Ectodermal cell (in vitro differentiated cells): ENCODE measurements around the gene P3H2.
"Not testable (repeated sequence)": the region's sequence is repeated elsewhere in the genome, so short reads cannot be mapped to it uniquely, and the experiment has no call there.

Experiments
- H3K27ac ChIP-seq: 2 replicates; pipeline ENCODE4 v1.7.0; 2013; ENCODE audit warnings: mild to moderate bottlenecking, low read depth, low read length; ENCODE audit not compliant: insufficient read depth, poor library complexity, severe bottlenecking
- H3K27me3 ChIP-seq: 2 replicates; pipeline ENCODE4 v1.7.0; 2013; ENCODE audit warnings: mild to moderate bottlenecking, low read length; ENCODE audit not compliant: insufficient read depth, control insufficient read depth, poor library complexity, severe bottlenecking
- H3K36me3 ChIP-seq: one replicate; pipeline ENCODE4 v1.7.0; 2013; ENCODE audit warnings: low read length; ENCODE audit not compliant: control insufficient read depth, insufficient read depth
- H3K4me1 ChIP-seq: one replicate; pipeline ENCODE4 v1.7.0; 2013; ENCODE audit warnings: low read length; ENCODE audit not compliant: control insufficient read depth, insufficient read depth
- H3K4me3 ChIP-seq: 2 replicates; pipeline ENCODE4 v1.7.0; 2013; ENCODE audit warnings: low read depth, low read length, control low read depth; ENCODE audit not compliant: insufficient read depth
- H3K9me3 ChIP-seq: 2 replicates; pipeline ENCODE4 v1.7.0; 2013; ENCODE audit warnings: mild to moderate bottlenecking, low read length, moderate library complexity; ENCODE audit not compliant: control insufficient read depth
- WGBS, 2 experiments: methylation state at CpG; one replicate each; pipeline ENCODE4 v1.1.7; 2013; ENCODE audit warnings: missing lambda C conversion rate in 2 of 2; 5-methylcytosine and 5-hydroxymethylcytosine counted together

P3H2 gene

GRCh38 chr3:190074817-190075216 lies 45.9 kb downstream of the P3H2 start:
- Histone ChIP-seq H3K36me3 (no peaks in the 10 kb centered on the region), H3K4me1 (peaks cover 18% of the 10 kb centered on the region), H3K27ac (no peak overlapping the region), H3K9me3 (no peaks in the 10 kb centered on the region), H3K4me3 (no peak overlapping the region), H3K27me3 (no peaks in the 10 kb centered on the region)
- WGBS, 2 experiments = 91 to 100% methylated on average over 2 of the region's 2 CpGs

DNA sequence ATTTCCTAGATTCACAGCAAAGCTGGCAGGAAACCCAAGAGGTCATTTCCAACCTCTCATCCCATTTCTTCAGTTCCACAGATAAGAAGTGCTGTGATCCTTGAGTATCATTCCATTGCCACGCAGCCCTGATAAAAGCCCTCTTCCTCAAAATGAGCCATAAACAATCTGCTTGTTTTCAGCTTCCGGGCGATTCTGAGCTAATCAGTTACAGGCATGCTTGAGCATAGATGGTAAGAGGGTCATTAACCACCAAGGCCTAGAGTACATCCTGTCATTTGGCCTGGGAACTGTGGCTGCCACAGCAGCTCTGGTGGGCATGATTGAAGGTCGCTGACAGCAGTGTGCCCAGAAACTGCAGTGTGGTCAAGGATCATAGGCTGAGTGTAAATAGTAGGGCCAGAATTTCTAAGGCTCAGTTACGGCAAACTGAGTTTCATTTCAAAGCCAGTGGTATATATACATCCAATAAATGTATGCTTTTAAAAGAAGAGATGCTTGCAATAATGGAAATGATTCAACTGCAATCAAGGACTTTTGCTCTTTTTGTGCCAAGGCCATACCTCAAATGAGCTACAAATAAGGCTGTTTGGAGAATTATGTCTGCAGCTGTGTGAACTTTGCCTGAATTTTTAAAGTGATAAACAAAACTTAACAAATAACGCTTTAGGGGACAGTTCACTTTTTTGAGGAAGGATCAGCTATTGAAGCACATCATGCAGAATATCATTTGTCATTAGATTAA lies 47.3 kb downstream of the P3H2 start:
- 90 to 93% methylated on average over 5 to 6 of the region's 6 CpGs for whole genome bisulfite sequencing, 2 experiments
- Histone ChIP-seq H3K9me3 (no peaks in the 10 kb centered on the region), H3K27ac (no peak overlapping the region), H3K27me3 (no peaks in the 10 kb centered on the region), H3K36me3 (no peaks in the 10 kb centered on the region), H3K4me1 (peaks cover 18% of the 10 kb centered on the region), H3K4me3 (no peak overlapping the region)

DNA sequence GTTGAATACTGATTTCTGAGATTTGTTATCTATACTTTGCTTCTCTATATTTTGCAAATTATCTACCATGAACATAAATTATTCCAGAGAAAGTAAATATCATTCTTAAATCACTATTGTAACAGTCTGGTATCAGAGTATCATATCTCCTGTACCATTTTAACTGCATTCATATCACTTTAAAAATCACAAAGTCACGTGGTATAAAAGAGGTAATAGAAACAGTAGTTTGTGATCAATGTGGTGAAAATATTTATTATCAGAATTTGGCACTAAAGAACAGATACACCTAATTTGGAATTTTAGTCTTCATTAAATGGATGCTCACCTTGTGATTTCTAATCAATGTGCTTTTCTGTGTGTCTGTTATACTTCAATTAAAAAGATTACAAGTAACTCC lies 47.8 kb downstream of the P3H2 start:
- Histone ChIP-seq H3K27me3 (no peaks in the 10 kb centered on the region), H3K4me1 (peaks cover 18% of the 10 kb centered on the region), H3K36me3 (no peaks in the 10 kb centered on the region), H3K4me3 (no peak overlapping the region), H3K9me3 (no peaks in the 10 kb centered on the region), H3K27ac (no peak overlapping the region)
- WGBS, 2 experiments = 100% methylated on average over 1 of the region's 1 CpG; no CpG with 5 or more reads in 1 of the 2 experiments

- WGBS, 2 experiments = 89 to 92% methylated on average over 9 of the region's 9 CpGs
- H3K27ac ChIP-seq, H3K27me3 ChIP-seq, H3K36me3 ChIP-seq, H3K9me3 ChIP-seq, H3K4me3 ChIP-seq: not testable (repeated sequence)
- H3K4me1 ChIP-seq = peaks cover 11% of the 10 kb centered on the region
Observed at GRCh38 chr3:190071921-190072320, 48.8 kb downstream of the P3H2 start.

DNA sequence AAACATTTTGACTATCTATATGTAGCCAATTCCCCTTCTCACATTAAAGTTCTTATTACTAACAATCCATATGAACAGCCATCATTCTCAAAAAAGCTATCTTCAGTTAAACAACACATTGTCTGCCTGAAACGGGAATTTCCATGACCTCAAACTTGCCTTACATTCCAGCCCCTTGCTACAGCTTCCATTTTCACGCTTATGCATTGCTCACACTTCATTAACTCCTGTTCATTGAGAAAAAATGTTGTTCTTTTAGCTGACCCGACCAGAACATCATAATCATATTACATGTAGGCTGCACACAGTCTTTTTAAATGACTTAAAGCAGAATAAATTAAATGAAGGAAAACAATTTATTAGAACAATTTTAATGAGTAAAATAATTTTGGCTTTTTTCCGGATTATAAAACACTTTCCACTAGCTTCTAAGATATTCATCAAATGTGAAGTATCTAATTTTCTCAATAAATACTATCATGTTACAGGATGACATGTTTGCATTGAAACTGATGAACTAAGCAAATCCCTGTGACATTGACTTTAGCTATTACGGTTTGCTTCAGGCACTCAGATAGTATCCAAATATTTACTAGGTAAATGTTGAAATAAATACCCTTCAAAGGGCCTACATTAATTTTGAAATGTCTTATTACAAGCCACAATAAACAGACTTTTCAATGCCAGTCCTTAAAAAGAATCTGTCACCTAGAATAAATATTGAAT lies 49.9 kb downstream of the P3H2 start:
- Histone ChIP-seq H3K9me3 (no peaks in the 10 kb centered on the region), H3K27ac (no peak overlapping the region), H3K27me3 (no peaks in the 10 kb centered on the region), H3K4me3 (no peak overlapping the region), H3K4me1 (peaks cover 3% of the 10 kb centered on the region), H3K36me3 (no peaks in the 10 kb centered on the region)
- 94 to 98% methylated on average over 3 to 4 of the region's 5 CpGs for WGBS, 2 experiments

- Histone ChIP-seq H3K4me3 (no peak overlapping the region), H3K4me1 (no peaks in the 10 kb centered on the region), H3K27ac (no peak overlapping the region), H3K36me3 (no peaks in the 10 kb centered on the region), H3K9me3 (no peaks in the 10 kb centered on the region), H3K27me3 (no peaks in the 10 kb centered on the region)
- WGBS, 2 experiments = 91% methylated on average over 1 of the region's 2 CpGs; no CpG with 5 or more reads in 1 of the 2 experiments
Observed at GRCh38 chr3:190065204-190065603, 55.5 kb downstream of the P3H2 start.

DNA sequence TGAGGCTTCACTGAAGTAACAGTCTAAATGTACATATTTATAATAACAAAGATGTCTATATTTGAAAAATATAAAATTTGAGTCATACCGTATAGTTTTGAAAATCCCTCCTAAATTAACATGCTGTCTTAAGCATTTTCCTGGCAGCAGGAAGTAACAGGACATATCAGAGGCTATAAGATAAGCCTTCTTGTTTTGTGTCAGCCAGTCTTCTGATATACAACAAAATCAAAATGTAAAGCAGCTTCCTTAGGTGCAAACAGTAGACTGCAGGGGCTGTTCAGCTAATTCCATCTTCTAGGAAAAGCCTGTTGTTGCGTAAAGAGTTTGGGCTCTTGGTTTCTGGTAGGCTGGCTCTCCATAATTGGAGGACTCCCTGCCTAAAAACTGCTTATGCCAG lies 56.0 kb downstream of the P3H2 start:
- no peaks in the 10 kb centered on the region for H3K4me1 ChIP-seq
- WGBS, 2 experiments = 94 to 99% methylated on average over 2 of the region's 2 CpGs
- no peak overlapping the region for H3K27ac ChIP-seq
- H3K9me3 ChIP-seq = no peaks in the 10 kb centered on the region
- no peaks in the 10 kb centered on the region for H3K36me3 ChIP-seq
- no peak overlapping the region for H3K4me3 ChIP-seq
- H3K27me3 ChIP-seq = no peaks in the 10 kb centered on the region

GRCh38 chr3:190064112-190064511 lies 56.6 kb downstream of the P3H2 start:
- no peak overlapping the region for H3K4me3 ChIP-seq
- H3K27me3 ChIP-seq = no peaks in the 10 kb centered on the region
- H3K9me3 ChIP-seq = no peaks in the 10 kb centered on the region
- H3K27ac ChIP-seq = no peak overlapping the region
- WGBS, 2 experiments = 98 to 100% methylated on average over 1 to 3 of the region's 3 CpGs
- H3K36me3 ChIP-seq = no peaks in the 10 kb centered on the region
- peaks cover 3% of the 10 kb centered on the region for H3K4me1 ChIP-seq

DNA sequence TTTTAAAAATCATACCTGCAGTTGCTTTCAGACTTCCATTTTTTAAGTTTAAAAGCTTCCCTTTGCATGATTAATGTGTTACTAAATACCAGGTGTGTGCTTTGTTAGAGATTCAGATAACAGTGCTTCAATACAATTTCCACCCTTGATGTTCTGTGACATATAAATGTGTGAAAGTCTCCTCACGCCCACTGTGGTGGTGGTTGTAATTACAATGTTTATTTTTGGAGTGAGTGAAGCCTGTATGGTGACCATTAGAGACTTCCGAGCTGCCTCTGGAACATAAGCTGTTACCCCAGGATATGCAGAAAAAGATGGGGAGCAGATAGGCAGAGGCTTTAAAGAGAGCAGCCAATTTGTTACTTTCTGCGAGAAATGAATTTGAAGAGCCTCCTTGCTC lies 57.2 kb downstream of the P3H2 start:
- Histone ChIP-seq H3K27ac (no peak overlapping the region), H3K4me3 (no peak overlapping the region), H3K9me3 (no peaks in the 10 kb centered on the region), H3K36me3 (no peaks in the 10 kb centered on the region), H3K27me3 (no peaks in the 10 kb centered on the region), H3K4me1 (peaks cover 9% of the 10 kb centered on the region)
- 86 to 95% methylated on average over 2 to 3 of the region's 3 CpGs for WGBS, 2 experiments

DNA sequence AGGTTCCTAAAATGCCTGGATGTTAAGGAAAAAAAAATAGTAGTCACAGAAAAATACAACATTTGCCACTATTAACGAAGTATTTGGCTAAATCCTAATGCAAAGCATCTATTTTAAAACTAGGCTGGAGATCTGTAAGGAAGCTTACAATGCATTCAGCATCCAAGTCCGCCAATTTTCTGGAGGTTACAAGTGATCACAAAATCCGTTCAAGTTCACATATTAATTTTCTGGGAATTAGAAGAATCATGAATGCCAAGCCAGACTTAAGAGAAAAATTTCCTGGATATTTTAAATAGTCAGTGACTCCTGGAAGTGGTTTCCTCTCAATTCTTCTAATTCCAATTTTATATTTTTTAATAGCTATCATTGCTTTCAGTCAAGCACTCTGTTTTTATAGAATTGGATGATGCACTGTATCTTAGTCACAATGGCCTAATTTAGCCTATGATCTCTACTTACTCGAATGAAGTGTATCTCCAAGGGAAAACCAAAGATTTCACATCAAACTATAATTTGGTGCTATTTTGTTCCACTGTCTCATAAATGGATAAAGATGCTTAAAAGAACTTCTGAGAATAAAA lies 60.4 kb downstream of the P3H2 start:
- Histone ChIP-seq H3K9me3 (no peaks in the 10 kb centered on the region), H3K27ac (no peak overlapping the region), H3K36me3 (no peaks in the 10 kb centered on the region), H3K27me3 (no peaks in the 10 kb centered on the region), H3K4me3 (no peak overlapping the region), H3K4me1 (peaks cover 13% of the 10 kb centered on the region)
- WGBS, 2 experiments = 96 to 100% methylated on average over 3 to 4 of the region's 4 CpGs
